K562 (cell line): ENCODE measurements around the gene HSPB1. TPM values are rescaled to one million over a fixed set of nuclear protein-coding genes. Genes with fewer than 3 reads are reported as not detected.

ENCODE experiments used
- ATAC-seq: fragments of 200-7000 bp; cut with Tn5 transposase; 3 replicates; pipeline ENCODE4 v1.9.1; 2020; ENCODE audit warnings: moderate library complexity
- BruUV-seq: library from RNA; stranded (reverse); fragments of 400-500 nt; replicated peaks from 2 replicates; lab custom pipeline; 2021; lab: Mats Ljungman, UMichigan
- CTCF ChIA-PET: fragments of 300-600 bp; formaldehyde crosslinking; extraction: SDS; loops from one replicate; lab custom pipeline; 2021; ENCODE audit warnings: low intra/inter-chr PET ratio; lab: Yijun Ruan, JAX
- POLR2A ChIA-PET: fragments of 300-600, 350-650 bp; sonication (Branson Sonifier 250); formaldehyde crosslinking; extraction: SDS; loops from one replicate; lab custom pipeline; 2021; ENCODE audit warnings: antibody characterized with exemption, inconsistent platforms; lab: Yijun Ruan, JAX
- DNase-seq, 4 experiments: peaks; one replicate each; pipeline versions ENCODE4 v3.0.0 to v3.0.0-alpha.2; 2011 to 2018; ENCODE audit warnings: low spot score in 3 of 4, mixed read lengths in 3 of 4; ENCODE audit errors: extremely low read depth in 1 of 4
- FAIRE-seq: peaks from 2 replicates; lab custom pipeline; 2011; peaks lifted over from hg19 to GRCh38; lab: Jason Lieb, UNC
- H2AFZ ChIP-seq: 2 replicates; pipeline ENCODE4 v1.6.0; 2011; ENCODE audit warnings: low read depth, low read length, control low read depth, inconsistent platforms
- H3K27ac ChIP-seq: fragments of 200-600 bp; 3 replicates; pipeline ENCODE4 v1.8.0; 2011; ENCODE audit warnings: low read depth, mild to moderate bottlenecking, control low read depth, inconsistent platforms, low read length, moderate library complexity, mixed read lengths; ENCODE audit errors: extremely low read depth
- H3K27me3 ChIP-seq, 2 experiments: fragments of 300-600 bp in 1 of 2; 2 replicates in 1 of 2; 3 replicates in 1 of 2; pipeline versions ENCODE4 v1.6.0 to v1.8.0; 2011; ENCODE audit warnings: inconsistent platforms in 2 of 2, low read length in 2 of 2, mild to moderate bottlenecking in 1 of 2, mixed read lengths in 1 of 2, moderate library complexity in 1 of 2; ENCODE audit not compliant: control insufficient read depth in 2 of 2, insufficient read depth in 2 of 2
- H3K36me3 ChIP-seq: fragments of 300-600 bp; 3 replicates; pipeline ENCODE4 v1.8.0; 2011; ENCODE audit warnings: mild to moderate bottlenecking, low read length, inconsistent platforms; ENCODE audit not compliant: control insufficient read depth, insufficient read depth
- H3K4me1 ChIP-seq, 2 experiments: fragments of 200-600 bp in 1 of 2; replicated peaks in 1 of 2; 2 replicates in 1 of 2; 3 replicates in 1 of 2; pipeline versions ENCODE4 v1.5.1 to v1.8.0; 2011; ENCODE audit warnings: inconsistent platforms in 2 of 2, low read length in 2 of 2, mild to moderate bottlenecking in 1 of 2, mixed read lengths in 1 of 2, moderate library complexity in 1 of 2; ENCODE audit not compliant: control insufficient read depth in 2 of 2, insufficient read depth in 2 of 2
- H3K4me2 ChIP-seq: 2 replicates; pipeline ENCODE4 v1.6.1; 2011; ENCODE audit warnings: low read length, control low read depth, inconsistent platforms, mixed read lengths; ENCODE audit not compliant: insufficient read depth
- H3K4me3 ChIP-seq: fragments of 200-600 bp; sonication (generic), shearing (Covaris generic); 2 replicates; pipeline ENCODE4 v1.5.1; 2016; ENCODE audit warnings: control low read depth, inconsistent platforms
- H3K79me2 ChIP-seq: fragments of 200-600 bp; 3 replicates; pipeline ENCODE4 v1.8.0; 2011; ENCODE audit warnings: low read length, inconsistent platforms; ENCODE audit not compliant: control insufficient read depth, insufficient read depth
- H3K9ac ChIP-seq, 2 experiments: 2 replicates each; pipeline versions ENCODE4 v1.6.0 to v1.6.1; 2011; ENCODE audit warnings: low read depth in 2 of 2, low read length in 2 of 2, control low read depth in 1 of 2, inconsistent platforms in 1 of 2, mild to moderate bottlenecking in 1 of 2, mixed read lengths in 1 of 2; ENCODE audit not compliant: insufficient read depth in 1 of 2
- H3K9me1 ChIP-seq: one replicate; pipeline ENCODE4 v1.6.0; 2011; ENCODE audit warnings: inconsistent platforms, mild to moderate bottlenecking, low read length, moderate library complexity; ENCODE audit not compliant: control insufficient read depth, insufficient read depth
- H3K9me3 ChIP-seq: replicated peaks from 2 replicates; pipeline ENCODE4 v1.5.1; 2011; ENCODE audit warnings: low read depth, low read length, inconsistent platforms; ENCODE audit not compliant: control insufficient read depth, insufficient read depth
- H4K20me1 ChIP-seq: replicated peaks from 2 replicates; pipeline ENCODE4 v1.6.1; 2011; ENCODE audit warnings: low read length, inconsistent platforms, mixed read lengths; ENCODE audit not compliant: control insufficient read depth, insufficient read depth
- CBX2 ChIP-seq: fragments of 200-600 bp; sonication (generic); IDR thresholded peaks from one replicate; pipeline ENCODE4 v1.6.1; 2012; ENCODE audit warnings: mild to moderate bottlenecking, low read length, inconsistent platforms; ENCODE audit not compliant: insufficient read depth, poor library complexity, severe bottlenecking
- FOS ChIP-seq: IDR thresholded peaks from 3 replicates; pipeline ENCODE4 v1.6.1; 2011; ENCODE audit not compliant: insufficient read length; ENCODE audit errors: extremely low read depth
- GTF2A2 ChIP-seq: IDR thresholded peaks from 2 replicates; pipeline ENCODE4 v1.6.1; 2016; ENCODE audit warnings: mild to moderate bottlenecking, missing genetic modification characterization, missing compliant biosample characterization
- GTF2F1 ChIP-seq: IDR thresholded peaks from 2 replicates; pipeline ENCODE4 v1.6.1; 2011; ENCODE audit warnings: low read depth, low read length, improper control_type of control experiment
- HDAC1 ChIP-seq, 2 experiments: fragments of 450-650 bp; IDR thresholded peaks; 2 replicates each; pipeline ENCODE4 v1.6.1; 2016 to 2017; ENCODE audit warnings: inconsistent platforms in 1 of 2, mild to moderate bottlenecking in 1 of 2, moderate library complexity in 1 of 2
- KAT8 ChIP-seq: fragments of 450-650 bp; IDR thresholded peaks from 2 replicates; pipeline ENCODE4 v1.6.1; 2016; ENCODE audit warnings: low read depth, mild to moderate bottlenecking
- PHF21A ChIP-seq: fragments of 450-650 bp; IDR thresholded peaks from 2 replicates; pipeline ENCODE4 v1.6.1; 2017; ENCODE audit warnings: low read depth, borderline replicate concordance
- POLR2A ChIP-seq: fragments of 450-650 bp; conservative IDR thresholded peaks from 2 replicates; pipeline ENCODE4 v1.6.1; 2016
- RBM22 ChIP-seq: fragments of 200-400 bp; formaldehyde crosslinking; IDR thresholded peaks from 2 replicates; pipeline ENCODE4 v1.6.1; 2018; ENCODE audit warnings: low read length, low read depth; ENCODE audit not compliant: poor library complexity, severe bottlenecking
- SIN3A ChIP-seq, 2 experiments: fragments of 150-350 bp in 1 of 2; IDR thresholded peaks; 2 replicates each; pipeline ENCODE4 v1.6.1; 2011 to 2016; ENCODE audit warnings: borderline replicate concordance in 2 of 2, low read depth in 2 of 2, low read length in 2 of 2, mild to moderate bottlenecking in 2 of 2, moderate library complexity in 2 of 2; ENCODE audit not compliant: control insufficient read depth in 1 of 2
- SNAPC5 ChIP-seq: fragments of 250-450 bp; sonication (Bioruptor Pico); IDR thresholded peaks from 2 replicates; pipeline ENCODE4 v1.8.0; 2021; ENCODE audit warnings: moderate library complexity, mild to moderate bottlenecking, inconsistent platforms
- YY1 ChIP-seq, 3 experiments: IDR thresholded peaks; 2 replicates each; pipeline ENCODE4 v1.6.1; 2011; ENCODE audit warnings: low read length in 2 of 3, mild to moderate bottlenecking in 2 of 3, moderate library complexity in 2 of 3, borderline replicate concordance in 1 of 3, control low read depth in 1 of 3, low read depth in 1 of 3; ENCODE audit not compliant: insufficient read depth in 3 of 3, insufficient replicate concordance in 2 of 3, control insufficient read depth in 1 of 3, insufficient read length in 1 of 3; ENCODE audit errors: extremely low read depth in 1 of 3
- ZC3H4 ChIP-seq: sonication (generic); formaldehyde crosslinking; IDR thresholded peaks from 2 replicates; pipeline ENCODE4 v1.9.0; 2021; ENCODE audit warnings: missing genetic modification reagents, borderline replicate concordance
- ZNF197 ChIP-seq: fragments of 200-800 bp; sonication (Bioruptor generic); IDR thresholded peaks from 2 replicates; pipeline ENCODE4 v1.6.1; 2016; ENCODE audit warnings: low read depth, missing genetic modification characterization, missing compliant biosample characterization
- ZNF280B ChIP-seq: fragments of 250-450 bp; sonication (Bioruptor Pico); IDR thresholded peaks from 2 replicates; pipeline ENCODE4 v1.5.1; 2021; ENCODE audit warnings: mild to moderate bottlenecking
- ZNF589 ChIP-seq: fragments of 200-800 bp; sonication (Bioruptor generic); IDR thresholded peaks from 2 replicates; pipeline ENCODE4 v1.6.1; 2016; ENCODE audit warnings: low read depth, missing genetic modification characterization, missing compliant biosample characterization
- WGBS: fragments of 100-300 bp; shearing (Covaris generic); methylation state at CpG from one replicate; pipeline ENCODE4 v1.1.6; 2016; ENCODE audit warnings: low coverage, mixed read lengths; ENCODE audit not compliant: insufficient coverage; ENCODE audit errors: missing lambda C conversion rate; 5-methylcytosine and 5-hydroxymethylcytosine counted together
- in situ Hi-C: fragments of 300-500 bp; cut with MboI; formaldehyde crosslinking; loops from 4 replicates; pipeline ENCODE4 v1.15.0; 2018; ENCODE audit warnings: inconsistent platforms, mixed read lengths
- intact Hi-C: fragments of 100-400 bp; cut with micrococcal nuclease; formaldehyde crosslinking; loops from 2 replicates; pipeline ENCODE4 v1.14.2; 2022
- polyA plus RNA-seq, 8 experiments: library from polyadenylated mRNA; depleted of rRNA in 4 of 8; stranded (reverse) in 5 of 8; unstranded in 3 of 8; fragments of >200 nt; fragmentation: Nextera tagmentation in 2 of 8; fragmentation: Illumina TruSeq in 1 of 8; extraction: Ambion mirVana in 2 of 8; extraction: Trizol in 1 of 8; gene quantifications; 2 replicates each; pipeline versions ENCODE4 v1.2.1 to v1.2.3, GENCODE V29; 2011 to 2014; ENCODE audit warnings: inconsistent platforms in 1 of 8, missing spikeins in 1 of 8
- total RNA-seq, 7 experiments: library from RNA; depleted of rRNA in 6 of 7; stranded (reverse); fragments of >200 nt in 6 of 7; fragmentation: Illumina TruSeq in 2 of 7; extraction: Trizol in 2 of 7; gene quantifications; 2 replicates each; pipeline versions ENCODE4 v1.2.1 to v1.2.3, GENCODE V29; 2011 to 2021; ENCODE audit warnings: low replicate concordance in 1 of 7
- TF ChIP-seq, protein P1 (sequence below): fragments of 450-650 bp; formaldehyde crosslinking; IDR thresholded peaks from 2 replicates; pipeline ENCODE4 v1.4.0; 2022; ENCODE audit warnings: mild to moderate bottlenecking, moderate library complexity
- TF ChIP-seq, protein P2 (sequence below): fragments of 450-650 bp; IDR thresholded peaks from 2 replicates; pipeline ENCODE4 v1.6.1; 2016

Gene HSPB1
- total and polyA plus RNA-seq, 9 of the 15 experiments (the other 6 are each of a cell fraction or from before 2014, with no cell fraction given), result 27.1 to 522 (median 138) TPM

DNA sequence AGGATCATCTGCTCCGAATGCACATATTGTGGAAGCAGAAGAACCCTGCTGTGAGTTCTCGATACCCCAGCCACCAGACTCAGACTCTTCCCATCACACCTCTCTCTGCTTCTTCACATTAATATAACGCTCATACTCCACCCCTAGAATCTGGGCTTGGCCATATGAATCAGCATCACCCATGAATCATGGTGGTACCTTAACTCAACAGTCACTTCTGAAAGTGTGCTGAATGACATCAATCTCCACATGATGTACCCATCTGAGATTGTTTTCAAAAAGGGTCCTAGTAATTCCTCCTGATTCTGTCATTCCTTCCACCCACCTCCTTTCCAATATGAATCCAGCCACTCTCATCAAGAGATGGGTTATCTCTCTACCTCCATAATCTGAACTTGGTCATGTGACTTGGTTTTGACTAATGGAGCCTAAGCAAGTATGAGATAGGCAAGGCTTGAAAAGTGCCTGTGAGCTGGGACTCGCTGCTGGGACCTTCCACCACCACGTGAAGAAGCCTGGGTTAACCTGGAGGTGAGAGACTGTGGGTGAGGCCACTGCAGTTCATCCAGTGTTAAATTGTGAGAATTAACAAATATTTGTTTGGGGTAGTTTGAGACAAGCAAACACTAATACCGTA, 40.9 kb downstream of the HSPB1 start:
- BruUV-seq, result no TSS peak
- WGBS, result 82% methylated on average over 6 of the region's 6 CpGs
- Histone ChIP-seq H3K27ac (no peak overlapping the region), H3K9ac (no peak overlapping the region), H3K9me1 (no peaks in the 10 kb centered on the region), H3K79me2 (peaks cover 100% of the 10 kb centered on the region), H3K36me3 (peaks cover 94% of the 10 kb centered on the region), H4K20me1 (peaks cover 31% of the 10 kb centered on the region), H3K9me3 (no peaks in the 10 kb centered on the region), H3K4me2 (no peak overlapping the region), H2AFZ (no peak overlapping the region), H3K27me3 (no peaks in the 10 kb centered on the region), H3K4me3 (no peak overlapping the region), H3K4me1 (peaks cover 6 to 24% of the 10 kb centered on the region in 2 experiments; a peak in 4 of 5 replicates)
- ATAC-seq (peak; percentile 5; the same call in 2 of the 3 replicates), DNase-seq (no peak), FAIRE-seq (no peak)
- ChIA-PET POLR2A (interaction anchor here (0.5 to 2.8 kb wide), 12 partner anchors 9 to 173 kb away, joined by 3 to 12 read pairs (median 3); partner anchors contain the start of gene YWHAG), CTCF (interaction anchor here (0.6 kb wide), 1 partner anchor 160 kb away, joined by 4 read pairs; no protein-coding TSS in a partner anchor)
- intact Hi-C loops, result no loop called here
- in situ Hi-C loops, result no loop called here
- no peak for TF ChIP-seq CBX2
- no peak for TF ChIP-seq SNAPC5 (CRISPR knock-in tag)
- TF ChIP-seq ZNF197, result no peak
- no peak for TF ChIP-seq GTF2F1
- TF ChIP-seq, protein P1, sequence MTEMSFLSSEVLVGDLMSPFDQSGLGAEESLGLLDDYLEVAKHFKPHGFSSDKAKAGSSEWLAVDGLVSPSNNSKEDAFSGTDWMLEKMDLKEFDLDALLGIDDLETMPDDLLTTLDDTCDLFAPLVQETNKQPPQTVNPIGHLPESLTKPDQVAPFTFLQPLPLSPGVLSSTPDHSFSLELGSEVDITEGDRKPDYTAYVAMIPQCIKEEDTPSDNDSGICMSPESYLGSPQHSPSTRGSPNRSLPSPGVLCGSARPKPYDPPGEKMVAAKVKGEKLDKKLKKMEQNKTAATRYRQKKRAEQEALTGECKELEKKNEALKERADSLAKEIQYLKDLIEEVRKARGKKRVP, result no peak
- TF ChIP-seq GTF2A2 (tag), result no peak
- TF ChIP-seq RBM22, result no peak
- TF ChIP-seq HDAC1 (IDR thresholded peaks at IDR 0.05), result no peak
- TF ChIP-seq SIN3A (IDR thresholded peaks at IDR 0.05; ENCODE audit: borderline replicate concordance in 2 of 2, control insufficient read depth in 1 of 2, low read depth in 2 of 2, low read length in 2 of 2), result no peak
- TF ChIP-seq KAT8, result no peak
- TF ChIP-seq PHF21A, result no peak
- TF ChIP-seq ZC3H4 (CRISPR knock-in tag), result no peak
- TF ChIP-seq, protein P2, sequence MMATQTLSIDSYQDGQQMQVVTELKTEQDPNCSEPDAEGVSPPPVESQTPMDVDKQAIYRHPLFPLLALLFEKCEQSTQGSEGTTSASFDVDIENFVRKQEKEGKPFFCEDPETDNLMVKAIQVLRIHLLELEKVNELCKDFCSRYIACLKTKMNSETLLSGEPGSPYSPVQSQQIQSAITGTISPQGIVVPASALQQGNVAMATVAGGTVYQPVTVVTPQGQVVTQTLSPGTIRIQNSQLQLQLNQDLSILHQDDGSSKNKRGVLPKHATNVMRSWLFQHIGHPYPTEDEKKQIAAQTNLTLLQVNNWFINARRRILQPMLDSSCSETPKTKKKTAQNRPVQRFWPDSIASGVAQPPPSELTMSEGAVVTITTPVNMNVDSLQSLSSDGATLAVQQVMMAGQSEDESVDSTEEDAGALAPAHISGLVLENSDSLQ, result no peak; the same call in 1 of the 2 replicates
- TF ChIP-seq POLR2A, result no peak
- TF ChIP-seq YY1 (IDR thresholded peaks at IDR 0.05; ENCODE audit: borderline replicate concordance in 1 of 3, control insufficient read depth in 1 of 3, extremely low read depth in 1 of 3, insufficient read depth in 3 of 3, insufficient read length in 1 of 3, insufficient replicate concordance in 2 of 3, low read depth in 1 of 3, low read length in 2 of 3), result no peak
- no peak for TF ChIP-seq ZNF280B (CRISPR knock-in tag)
- TF ChIP-seq FOS, result no peak
- TF ChIP-seq ZNF589, result no peak
